GM18861 (cell line): ENCODE measurements around the gene GK.
"Not testable (repeated sequence)": the region's sequence is repeated elsewhere in the genome, so short reads cannot be mapped to it uniquely, and the experiment has no call there.

Experiments
- ATAC-seq: cut with Tn5 transposase; IDR thresholded peaks from one replicate; pipeline ENCODE4 v1.9.1; 2021; ENCODE audit not compliant: unreplicated experiment

The GK gene

GRCh38 chrX:30693999-30694650 is 40.9 kb downstream of the GK start:
- no peak for ATAC-seq

- ATAC-seq = no peak
Measured at GRCh38 chrX:30702736-30703135, 49.5 kb downstream of the GK start.

GRCh38 chrX:30706216-30706775 is 53.1 kb downstream of the GK start:
- no peak for ATAC-seq

GRCh38 chrX:30712214-30712613 is 59.0 kb downstream of the GK start:
- no peak for ATAC-seq

- peak; percentile 99 for ATAC-seq
Measured at GRCh38 chrX:30713061-30713525, 59.9 kb downstream of the GK start.

GRCh38 chrX:30714138-30714537 is 60.9 kb downstream of the GK start:
- ATAC-seq = peak; percentile 39

- ATAC-seq = no peak
Measured at GRCh38 chrX:30715976-30716375, 62.8 kb downstream of the GK start.

- ATAC-seq = no peak
Measured at GRCh38 chrX:30733852-30734660, 80.8 kb downstream of the GK start.

- no peak for ATAC-seq
Measured at GRCh38 chrX:30734782-30735181, 81.6 kb downstream of the GK start.

GRCh38 chrX:30735839-30736238 is 82.6 kb downstream of the GK start:
- ATAC-seq = peak; percentile 93

- no peak for ATAC-seq
Measured at GRCh38 chrX:30741545-30741944, 88.3 kb downstream of the GK start.

- no peak for ATAC-seq
Measured at GRCh38 chrX:30748342-30748960, 95.2 kb downstream of the GK start.

GRCh38 chrX:30751497-30751896 is 98.3 kb downstream of the GK start:
- no peak for ATAC-seq

- no peak for ATAC-seq
Measured at GRCh38 chrX:30762755-30763154, 109.5 kb downstream of the GK start.

- ATAC-seq = not testable (repeated sequence)
Measured at GRCh38 chrX:30773764-30774163, 120.5 kb downstream of the GK start.

GRCh38 chrX:30777575-30777974 is 124.4 kb downstream of the GK start:
- ATAC-seq = no peak

- ATAC-seq = no peak
Measured at GRCh38 chrX:30779453-30780030, 126.3 kb downstream of the GK start.
